WTC11 (cell line): Measurements from ENCODE around the gene TOPAZ1. TPM values are rescaled to one million over a fixed set of nuclear protein-coding genes. Genes with fewer than 3 reads are reported as not detected.

ENCODE experiments used
- ATAC-seq: fragments of 200-7000 bp; cut with Tn5 transposase; 2 replicates; pipeline ENCODE4 v1.10.0; 2021; ENCODE audit warnings: mild to moderate bottlenecking, moderate library complexity
- CTCF ChIA-PET: fragments of 300-600 bp; sonication (Branson Sonifier 250); formaldehyde crosslinking; loops from one replicate; lab custom pipeline; 2021; ENCODE audit warnings: antibody characterized with exemption; lab: Charles Lee
- POLR2A ChIA-PET: fragments of 350-600 bp; sonication (Branson Sonifier 250); formaldehyde crosslinking; loops from one replicate; lab custom pipeline; 2021; ENCODE audit warnings: antibody characterized with exemption; lab: Charles Lee
- DNase-seq: peaks from one replicate; pipeline ENCODE4 v3.0.0; 2021; ENCODE audit warnings: low spot score
- H3K27ac Mint-ChIP-seq: 2 replicates; pipeline ENCODE4 v1.8.0; 2021; ENCODE audit warnings: mixed read lengths
- H3K27me3 Mint-ChIP-seq: 2 replicates; pipeline ENCODE4 v1.8.0; 2021; ENCODE audit warnings: low read depth, mild to moderate bottlenecking, moderate library complexity, mixed read lengths
- H3K36me3 Mint-ChIP-seq: 2 replicates; pipeline ENCODE4 v1.8.0; 2021; ENCODE audit warnings: mixed read lengths
- H3K4me1 Mint-ChIP-seq: 2 replicates; pipeline ENCODE4 v1.8.0; 2022; ENCODE audit warnings: mixed read lengths
- H3K4me3 Mint-ChIP-seq: 2 replicates; pipeline ENCODE4 v1.8.0; 2021; ENCODE audit warnings: mild to moderate bottlenecking, moderate library complexity, mixed read lengths
- H3K9me3 Mint-ChIP-seq: 2 replicates; pipeline ENCODE4 v1.8.0; 2021; ENCODE audit warnings: mixed read lengths
- AFF4 ChIP-seq: sonication (generic); formaldehyde crosslinking; IDR thresholded peaks from 2 replicates; pipeline ENCODE4 v1.8.1; 2023; ENCODE audit warnings: mild to moderate bottlenecking, missing genetic modification reagents, borderline replicate concordance
- AR ChIP-seq: fragments of 250-450 bp; sonication (Bioruptor Pico); IDR thresholded peaks from 2 replicates; pipeline ENCODE4 v1.9.0; 2021; ENCODE audit warnings: mild to moderate bottlenecking
- CREB1 ChIP-seq: sonication (generic); formaldehyde crosslinking; IDR thresholded peaks from 2 replicates; pipeline ENCODE4 v1.8.0; 2023; ENCODE audit warnings: mild to moderate bottlenecking, missing genetic modification reagents
- ESRRA ChIP-seq: sonication (generic); formaldehyde crosslinking; IDR thresholded peaks from 2 replicates; pipeline ENCODE4 v1.8.1; 2022; ENCODE audit warnings: mild to moderate bottlenecking, missing genetic modification reagents, borderline replicate concordance
- FOXP1 ChIP-seq: sonication (generic); formaldehyde crosslinking; IDR thresholded peaks from 2 replicates; pipeline ENCODE4 v1.8.0; 2022; ENCODE audit warnings: missing genetic modification reagents, mild to moderate bottlenecking, moderate library complexity, borderline replicate concordance
- GABPB1 ChIP-seq: sonication (generic); formaldehyde crosslinking; IDR thresholded peaks from 2 replicates; pipeline ENCODE4 v1.8.1; 2023; ENCODE audit warnings: mild to moderate bottlenecking, missing genetic modification reagents
- RORB ChIP-seq: fragments of 250-450 bp; sonication (Bioruptor Pico); IDR thresholded peaks from 2 replicates; pipeline ENCODE4 v1.9.0; 2021; ENCODE audit warnings: mild to moderate bottlenecking
- SOX15 ChIP-seq: fragments of 250-450 bp; sonication (Bioruptor Pico); IDR thresholded peaks from 2 replicates; pipeline ENCODE4 v1.9.0; 2021; ENCODE audit warnings: mild to moderate bottlenecking
- SP1 ChIP-seq: sonication (generic); formaldehyde crosslinking; conservative IDR thresholded peaks from 2 replicates; pipeline ENCODE4 v1.8.1; 2022; ENCODE audit warnings: missing genetic modification reagents
- STAT6 ChIP-seq: sonication (generic); formaldehyde crosslinking; conservative IDR thresholded peaks from 2 replicates; pipeline ENCODE4 v1.8.1; 2023; ENCODE audit warnings: mild to moderate bottlenecking, low read depth, missing genetic modification reagents, moderate library complexity
- TCF7 ChIP-seq: sonication (generic); formaldehyde crosslinking; IDR thresholded peaks from 2 replicates; pipeline ENCODE4 v1.8.0; 2022; ENCODE audit warnings: mild to moderate bottlenecking, low read depth, missing genetic modification reagents, moderate library complexity
- TEAD4 ChIP-seq: sonication (generic); formaldehyde crosslinking; IDR thresholded peaks from 2 replicates; pipeline ENCODE4 v1.8.0; 2022; ENCODE audit warnings: mild to moderate bottlenecking, missing genetic modification reagents
- ZNF263 ChIP-seq: sonication (generic); formaldehyde crosslinking; IDR thresholded peaks from 2 replicates; pipeline ENCODE4 v1.8.1; 2022; ENCODE audit warnings: low read depth, mild to moderate bottlenecking, moderate library complexity, missing genetic modification reagents
- total RNA-seq: library from RNA; stranded (reverse); gene quantifications from 3 replicates; pipeline ENCODE4 v1.2.3, GENCODE V29; 2021
- TF ChIP-seq, protein P1 (sequence below): sonication (generic); formaldehyde crosslinking; IDR thresholded peaks from 2 replicates; pipeline ENCODE4 v1.8.1; 2022; ENCODE audit warnings: low read depth, missing genetic modification reagents, borderline replicate concordance
- TF ChIP-seq, protein P2 (sequence below): sonication (generic); formaldehyde crosslinking; IDR thresholded peaks from 2 replicates; pipeline ENCODE4 v1.8.0; 2022; ENCODE audit warnings: mild to moderate bottlenecking, missing genetic modification reagents
- TF ChIP-seq, protein P3 (sequence below): fragments of 250-450 bp; sonication (Bioruptor Pico); conservative IDR thresholded peaks from 2 replicates; pipeline ENCODE4 v1.9.0; 2021; ENCODE audit warnings: mild to moderate bottlenecking
- TF ChIP-seq, protein P4 (sequence below): sonication (generic); formaldehyde crosslinking; IDR thresholded peaks from 2 replicates; pipeline ENCODE4 v1.8.0; 2022; ENCODE audit warnings: mild to moderate bottlenecking, missing genetic modification reagents
- TF ChIP-seq, protein P5 (sequence below): sonication (generic); formaldehyde crosslinking; IDR thresholded peaks from 2 replicates; pipeline ENCODE4 v1.8.1; 2022; ENCODE audit warnings: mild to moderate bottlenecking, moderate library complexity, missing genetic modification reagents

TOPAZ1 gene
- total RNA-seq, 1 experiment from 2014 or later, result not detected

- TF ChIP-seq, protein P1, sequence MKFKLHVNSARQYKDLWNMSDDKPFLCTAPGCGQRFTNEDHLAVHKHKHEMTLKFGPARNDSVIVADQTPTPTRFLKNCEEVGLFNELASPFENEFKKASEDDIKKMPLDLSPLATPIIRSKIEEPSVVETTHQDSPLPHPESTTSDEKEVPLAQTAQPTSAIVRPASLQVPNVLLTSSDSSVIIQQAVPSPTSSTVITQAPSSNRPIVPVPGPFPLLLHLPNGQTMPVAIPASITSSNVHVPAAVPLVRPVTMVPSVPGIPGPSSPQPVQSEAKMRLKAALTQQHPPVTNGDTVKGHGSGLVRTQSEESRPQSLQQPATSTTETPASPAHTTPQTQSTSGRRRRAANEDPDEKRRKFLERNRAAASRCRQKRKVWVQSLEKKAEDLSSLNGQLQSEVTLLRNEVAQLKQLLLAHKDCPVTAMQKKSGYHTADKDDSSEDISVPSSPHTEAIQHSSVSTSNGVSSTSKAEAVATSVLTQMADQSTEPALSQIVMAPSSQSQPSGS (CRISPR knock-in tag), result no peak
- TF ChIP-seq, protein P2, sequence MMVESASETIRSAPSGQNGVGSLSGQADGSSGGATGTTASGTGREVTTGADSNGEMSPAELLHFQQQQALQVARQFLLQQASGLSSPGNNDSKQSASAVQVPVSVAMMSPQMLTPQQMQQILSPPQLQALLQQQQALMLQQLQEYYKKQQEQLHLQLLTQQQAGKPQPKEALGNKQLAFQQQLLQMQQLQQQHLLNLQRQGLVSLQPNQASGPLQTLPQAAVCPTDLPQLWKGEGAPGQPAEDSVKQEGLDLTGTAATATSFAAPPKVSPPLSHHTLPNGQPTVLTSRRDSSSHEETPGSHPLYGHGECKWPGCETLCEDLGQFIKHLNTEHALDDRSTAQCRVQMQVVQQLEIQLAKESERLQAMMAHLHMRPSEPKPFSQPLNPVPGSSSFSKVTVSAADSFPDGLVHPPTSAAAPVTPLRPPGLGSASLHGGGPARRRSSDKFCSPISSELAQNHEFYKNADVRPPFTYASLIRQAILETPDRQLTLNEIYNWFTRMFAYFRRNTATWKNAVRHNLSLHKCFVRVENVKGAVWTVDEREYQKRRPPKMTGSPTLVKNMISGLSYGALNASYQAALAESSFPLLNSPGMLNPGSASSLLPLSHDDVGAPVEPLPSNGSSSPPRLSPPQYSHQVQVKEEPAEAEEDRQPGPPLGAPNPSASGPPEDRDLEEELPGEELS, result no peak
- no peak for TF ChIP-seq RORB (CRISPR knock-in tag)
- TF ChIP-seq ESRRA (CRISPR knock-in tag), result no peak
- TF ChIP-seq STAT6 (CRISPR knock-in tag), result no peak
- TF ChIP-seq ZNF263, result no peak
- TF ChIP-seq, protein P3, sequence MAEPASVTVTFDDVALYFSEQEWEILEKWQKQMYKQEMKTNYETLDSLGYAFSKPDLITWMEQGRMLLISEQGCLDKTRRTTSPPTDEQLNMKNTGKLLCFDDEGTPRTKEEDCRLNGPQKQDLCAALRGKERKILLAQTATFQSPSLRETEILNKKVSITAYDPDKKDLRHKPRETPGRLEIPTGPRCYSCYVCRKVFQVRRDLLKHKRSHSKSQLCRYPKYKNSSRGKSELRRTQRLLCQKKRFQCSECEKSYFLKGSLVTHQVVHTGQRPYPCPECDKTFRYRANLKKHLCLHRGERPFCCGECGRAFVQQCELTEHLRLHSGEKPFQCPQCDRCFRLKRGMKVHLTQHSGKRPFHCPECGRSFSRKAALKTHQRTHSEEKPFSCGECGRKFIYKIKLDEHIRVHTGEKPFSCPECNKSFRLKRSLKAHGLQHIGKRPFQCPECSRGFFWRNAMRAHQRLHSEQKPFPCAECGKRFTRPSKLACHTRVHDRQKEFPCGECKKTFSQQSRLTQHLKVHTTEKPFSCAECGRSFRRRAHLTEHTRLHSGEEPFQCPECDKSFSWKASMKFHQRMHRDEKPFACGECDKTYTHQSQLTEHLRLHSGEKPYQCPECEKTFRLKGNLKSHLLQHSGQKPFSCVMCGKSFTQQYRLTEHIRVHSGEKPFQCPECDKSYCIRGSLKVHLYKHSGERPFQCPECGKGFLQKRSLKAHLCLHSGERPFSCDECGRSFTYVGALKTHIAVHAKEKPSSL (CRISPR knock-in tag), result no peak
- no peak for TF ChIP-seq SOX15
- TF ChIP-seq CREB1 (CRISPR knock-in tag), result no peak
- no peak for TF ChIP-seq FOXP1 (CRISPR knock-in tag)
- TF ChIP-seq, all 79 proteins: peak for 0
Observed at GRCh38 chr3:44237161-44237560, 4.5 kb upstream of the TOPAZ1 start (continued).

GRCh38 chr3:44237665-44238064 lies 4.0 kb upstream of the TOPAZ1 start:
- Mint-ChIP-seq H3K4me1 (peaks cover 3% of the 10 kb centered on the region), H3K9me3 (no peaks in the 10 kb centered on the region), H3K27me3 (peaks cover 5% of the 10 kb centered on the region; the same call in 1 of the 2 replicates), H3K27ac (no peak overlapping the region), H3K36me3 (no peaks in the 10 kb centered on the region), H3K4me3 (no peak overlapping the region)
- CTCF ChIA-PET, result interaction anchor here (0.6 to 1.0 kb wide), 3 partner anchors 15 to 471 kb away, joined by 3 to 4 read pairs (median 3); no protein-coding TSS in a partner anchor
- ATAC-seq (peak; percentile 67), DNase-seq (no peak)
- POLR2A ChIA-PET, result interaction anchor here (0.5 kb wide), 1 partner anchor 137 kb away, joined by 4 read pairs; no protein-coding TSS in a partner anchor
- no peak for TF ChIP-seq ZNF263
- no peak for TF ChIP-seq TEAD4
- TF ChIP-seq, protein P4, sequence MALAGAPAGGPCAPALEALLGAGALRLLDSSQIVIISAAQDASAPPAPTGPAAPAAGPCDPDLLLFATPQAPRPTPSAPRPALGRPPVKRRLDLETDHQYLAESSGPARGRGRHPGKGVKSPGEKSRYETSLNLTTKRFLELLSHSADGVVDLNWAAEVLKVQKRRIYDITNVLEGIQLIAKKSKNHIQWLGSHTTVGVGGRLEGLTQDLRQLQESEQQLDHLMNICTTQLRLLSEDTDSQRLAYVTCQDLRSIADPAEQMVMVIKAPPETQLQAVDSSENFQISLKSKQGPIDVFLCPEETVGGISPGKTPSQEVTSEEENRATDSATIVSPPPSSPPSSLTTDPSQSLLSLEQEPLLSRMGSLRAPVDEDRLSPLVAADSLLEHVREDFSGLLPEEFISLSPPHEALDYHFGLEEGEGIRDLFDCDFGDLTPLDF, result no peak
- no peak for TF ChIP-seq SOX15
- no peak for TF ChIP-seq GABPB1 (CRISPR knock-in tag)
- no peak for TF ChIP-seq AR (CRISPR knock-in tag)
- TF ChIP-seq TCF7 (CRISPR knock-in tag), result no peak
- TF ChIP-seq RORB (CRISPR knock-in tag), result no peak
- TF ChIP-seq, protein P5, sequence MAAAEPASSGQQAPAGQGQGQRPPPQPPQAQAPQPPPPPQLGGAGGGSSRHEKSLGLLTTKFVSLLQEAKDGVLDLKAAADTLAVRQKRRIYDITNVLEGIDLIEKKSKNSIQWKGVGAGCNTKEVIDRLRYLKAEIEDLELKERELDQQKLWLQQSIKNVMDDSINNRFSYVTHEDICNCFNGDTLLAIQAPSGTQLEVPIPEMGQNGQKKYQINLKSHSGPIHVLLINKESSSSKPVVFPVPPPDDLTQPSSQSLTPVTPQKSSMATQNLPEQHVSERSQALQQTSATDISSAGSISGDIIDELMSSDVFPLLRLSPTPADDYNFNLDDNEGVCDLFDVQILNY (CRISPR knock-in tag), result no peak
- no peak for TF ChIP-seq AFF4 (CRISPR knock-in tag)
- TF ChIP-seq SP1 (CRISPR knock-in tag), result no peak
